Measurements from ENCODE around the gene SCAF1. TPM values are rescaled to one million over a fixed set of nuclear protein-coding genes. Genes with fewer than 3 reads are reported as not detected.
A peak's percentile ranks its signal among the peaks of the same experiment; 100 is the strongest.

Gene SCAF1
- total RNA-seq, 1 experiment from 2014 or later = 46.8 TPM

DNA sequence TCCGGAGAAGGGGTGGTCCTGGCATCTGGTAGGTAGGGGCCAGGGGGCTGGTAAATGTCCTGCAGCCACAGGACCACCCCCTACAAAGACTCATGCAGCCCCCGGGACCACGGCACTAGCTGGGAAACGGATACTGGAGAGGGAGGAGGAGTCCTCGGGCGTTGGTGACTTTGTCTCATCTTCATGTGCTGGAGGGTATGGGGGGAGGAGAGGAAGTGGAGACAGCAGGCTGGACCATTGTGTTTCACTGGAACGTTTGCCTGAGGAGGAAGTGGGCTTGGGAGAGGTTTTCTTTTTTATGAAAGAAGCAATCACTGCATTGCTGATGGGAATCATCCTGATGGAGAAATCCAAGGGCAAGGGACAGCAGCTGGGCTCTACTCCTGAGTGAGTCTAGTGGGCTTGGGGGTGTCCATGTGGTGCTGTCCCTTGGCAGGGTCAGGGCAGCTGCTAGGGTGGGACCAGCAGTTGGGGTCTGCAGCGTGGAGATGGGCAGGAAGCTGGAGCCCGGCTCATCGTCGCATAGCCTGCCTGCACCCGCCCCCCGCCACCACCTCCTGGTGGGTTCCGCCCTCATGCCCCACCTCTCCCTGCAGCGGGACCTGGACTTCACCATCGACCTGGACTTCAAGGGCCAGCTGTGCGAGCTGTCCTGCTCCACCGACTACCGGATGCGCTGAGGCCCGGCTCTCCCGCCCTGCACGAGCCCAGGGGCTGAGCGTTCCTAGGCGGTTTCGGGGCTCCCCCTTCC lies 45.7 kb downstream of the SCAF1 start:
- CTCF ChIA-PET = no interaction called here
- no peaks in the 10 kb centered on the region for H3F3A ChIP-seq (ENCODE audit: low read length, unreplicated experiment)

DNA sequence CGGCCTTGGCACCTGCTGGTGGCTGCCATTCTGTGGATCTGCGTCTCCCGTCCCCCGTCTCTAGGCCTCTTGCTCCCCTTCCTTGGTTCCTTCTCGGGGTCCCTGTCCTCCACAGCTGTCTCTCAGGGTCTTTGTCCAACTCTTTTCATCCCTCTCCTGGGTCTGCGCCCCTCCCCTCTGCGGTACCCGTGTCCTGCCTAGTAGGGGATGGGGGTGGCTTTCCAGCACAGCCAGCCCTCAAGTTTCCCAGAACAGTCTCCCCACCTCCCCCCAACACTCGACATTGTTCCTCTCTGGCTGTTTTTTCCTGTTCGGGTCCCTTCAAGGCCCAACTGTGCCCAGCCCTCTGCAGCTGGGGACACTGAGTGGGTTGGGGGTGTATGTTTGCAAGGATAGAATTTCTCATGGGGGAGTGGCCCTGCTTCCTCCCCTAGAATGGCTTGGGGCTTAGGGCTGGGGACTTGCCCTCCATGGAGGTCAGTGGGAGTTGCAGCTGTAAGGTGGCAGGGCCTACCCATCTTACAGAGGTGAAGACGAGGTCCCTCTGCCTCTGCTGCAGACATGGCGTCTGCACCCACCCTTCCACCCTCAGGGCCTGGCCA lies 46.6 kb downstream of the SCAF1 start:
- ChIA-PET CTCF (interaction anchor here (0.6 kb wide), 1 partner anchor 77 kb away, joined by 6 read pairs; no protein-coding TSS in a partner anchor), POLR2A (ENCODE audit: unreplicated experiment) (no interaction called here)
- H3K9ac ChIP-seq (ENCODE audit: low read length) = no peak overlapping the region
- H3F3A ChIP-seq (ENCODE audit: low read length, unreplicated experiment) = no peaks in the 10 kb centered on the region
- no peak overlapping the region for H3K27ac ChIP-seq (ENCODE audit: low read length)
- no peaks in the 10 kb centered on the region for H3K9me2 ChIP-seq (replicated peaks; ENCODE audit: low read length)
- ATAC-seq (no peak), DNase-seq (no peak)
- H3K27me3 ChIP-seq (ENCODE audit: low read length) = no peaks in the 10 kb centered on the region
- no peaks in the 10 kb centered on the region for H3K79me2 ChIP-seq (ENCODE audit: low read length)
- no peak for TF ChIP-seq EZH2 (IDR thresholded peaks at IDR 0.05; ENCODE audit: low read length, unreplicated experiment)
- no peak for TF ChIP-seq EZH2phosphoT487 (IDR thresholded peaks at IDR 0.05; ENCODE audit: borderline replicate concordance, low read length)
- TF ChIP-seq, protein P1, sequence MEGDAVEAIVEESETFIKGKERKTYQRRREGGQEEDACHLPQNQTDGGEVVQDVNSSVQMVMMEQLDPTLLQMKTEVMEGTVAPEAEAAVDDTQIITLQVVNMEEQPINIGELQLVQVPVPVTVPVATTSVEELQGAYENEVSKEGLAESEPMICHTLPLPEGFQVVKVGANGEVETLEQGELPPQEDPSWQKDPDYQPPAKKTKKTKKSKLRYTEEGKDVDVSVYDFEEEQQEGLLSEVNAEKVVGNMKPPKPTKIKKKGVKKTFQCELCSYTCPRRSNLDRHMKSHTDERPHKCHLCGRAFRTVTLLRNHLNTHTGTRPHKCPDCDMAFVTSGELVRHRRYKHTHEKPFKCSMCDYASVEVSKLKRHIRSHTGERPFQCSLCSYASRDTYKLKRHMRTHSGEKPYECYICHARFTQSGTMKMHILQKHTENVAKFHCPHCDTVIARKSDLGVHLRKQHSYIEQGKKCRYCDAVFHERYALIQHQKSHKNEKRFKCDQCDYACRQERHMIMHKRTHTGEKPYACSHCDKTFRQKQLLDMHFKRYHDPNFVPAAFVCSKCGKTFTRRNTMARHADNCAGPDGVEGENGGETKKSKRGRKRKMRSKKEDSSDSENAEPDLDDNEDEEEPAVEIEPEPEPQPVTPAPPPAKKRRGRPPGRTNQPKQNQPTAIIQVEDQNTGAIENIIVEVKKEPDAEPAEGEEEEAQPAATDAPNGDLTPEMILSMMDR (conservative IDR thresholded peaks at IDR 0.05; ENCODE audit: low read depth, low read length) = no peak
- no peak overlapping the region for H3K4me3 ChIP-seq (ENCODE audit: low read length)
- BruUV-seq (replicated peaks) = no TSS peak
- H3K4me1 ChIP-seq (ENCODE audit: insufficient read depth, low read length) = peaks cover 19% of the 10 kb centered on the region
- H4K20me1 ChIP-seq (ENCODE audit: low read length) = peaks cover 14% of the 10 kb centered on the region; the same call in 1 of the 2 replicates
- no peak overlapping the region for H2AFZ ChIP-seq (ENCODE audit: low read length)
- intact Hi-C loops (cut with micrococcal nuclease) = no loop called here
- 0 out of 2 replicates have a peak overlapping the region, but pooled peaks have one; percentile 99 for H3K4me2 ChIP-seq (ENCODE audit: low read length)
- peaks cover 23% of the 10 kb centered on the region for H3K36me3 ChIP-seq (ENCODE audit: low read depth, low read length)
- H3K9me3 ChIP-seq (ENCODE audit: low read length) = no peaks in the 10 kb centered on the region

More for the DNA sequence above, 45.7 kb downstream of the SCAF1 start:
- Histone ChIP-seq H3K4me1 (ENCODE audit: insufficient read depth, low read length) (peaks cover 19% of the 10 kb centered on the region), H3K27me3 (ENCODE audit: low read length) (no peaks in the 10 kb centered on the region), H3K27ac (ENCODE audit: low read length) (no peak overlapping the region), H3K9me2 (replicated peaks; ENCODE audit: low read length) (no peaks in the 10 kb centered on the region), H3K79me2 (ENCODE audit: low read length) (no peaks in the 10 kb centered on the region), H4K20me1 (ENCODE audit: low read length) (peaks cover 14% of the 10 kb centered on the region; the same call in 1 of the 2 replicates), H3K9ac (ENCODE audit: low read length) (no peak overlapping the region), H3K4me2 (ENCODE audit: low read length) (no peak overlapping the region), H3K9me3 (ENCODE audit: low read length) (no peaks in the 10 kb centered on the region), H2AFZ (ENCODE audit: low read length) (no peak overlapping the region), H3K4me3 (ENCODE audit: low read length) (no peak overlapping the region), H3K36me3 (ENCODE audit: low read depth, low read length) (peaks cover 31% of the 10 kb centered on the region)
- ATAC-seq = no peak
- intact Hi-C loops (cut with micrococcal nuclease) = no loop called here
- no peak for TF ChIP-seq EZH2phosphoT487 (IDR thresholded peaks at IDR 0.05; ENCODE audit: borderline replicate concordance, low read length)
- TF ChIP-seq, protein P1 (conservative IDR thresholded peaks at IDR 0.05; ENCODE audit: low read depth, low read length) = no peak
- no peak for TF ChIP-seq EZH2 (IDR thresholded peaks at IDR 0.05; ENCODE audit: low read length, unreplicated experiment)
- no TSS peak for BruUV-seq (replicated peaks)
- POLR2A ChIA-PET (ENCODE audit: unreplicated experiment) = no interaction called here
- DNase-seq = peak; percentile 31

All from PC-3 (cell line).